LNCaP clone FGC (cell line): ENCODE measurements around the gene SYS1.

Experiments used
- DNase-seq: peaks from one replicate; pipeline ENCODE4 v3.0.0-alpha.2; 2011; ENCODE audit warnings: low read depth
- H3K4me3 ChIP-seq: 2 replicates; pipeline ENCODE4 v1.5.1; 2011; ENCODE audit warnings: mild to moderate bottlenecking, low read depth, low read length, control low read depth
- TF ChIP-seq, protein P1 (sequence below): IDR thresholded peaks from 2 replicates; pipeline ENCODE4 v1.5.1; 2012; ENCODE audit warnings: mild to moderate bottlenecking; ENCODE audit not compliant: control insufficient read depth, insufficient read depth; ENCODE audit errors: extremely low read depth

The SYS1 gene

GRCh38 chr20:45362804-45363610 lies at the start of gene SYS1:
TSS of gene SYS1 (plus strand) at chr20:45363156. CDS start at chr20:45363532, 376 bp downstream.
- H3K4me3 ChIP-seq: peak within 1 kb of the TSS; percentile 84
- peak; percentile 93 for DNase-seq
- TF ChIP-seq, protein P1, sequence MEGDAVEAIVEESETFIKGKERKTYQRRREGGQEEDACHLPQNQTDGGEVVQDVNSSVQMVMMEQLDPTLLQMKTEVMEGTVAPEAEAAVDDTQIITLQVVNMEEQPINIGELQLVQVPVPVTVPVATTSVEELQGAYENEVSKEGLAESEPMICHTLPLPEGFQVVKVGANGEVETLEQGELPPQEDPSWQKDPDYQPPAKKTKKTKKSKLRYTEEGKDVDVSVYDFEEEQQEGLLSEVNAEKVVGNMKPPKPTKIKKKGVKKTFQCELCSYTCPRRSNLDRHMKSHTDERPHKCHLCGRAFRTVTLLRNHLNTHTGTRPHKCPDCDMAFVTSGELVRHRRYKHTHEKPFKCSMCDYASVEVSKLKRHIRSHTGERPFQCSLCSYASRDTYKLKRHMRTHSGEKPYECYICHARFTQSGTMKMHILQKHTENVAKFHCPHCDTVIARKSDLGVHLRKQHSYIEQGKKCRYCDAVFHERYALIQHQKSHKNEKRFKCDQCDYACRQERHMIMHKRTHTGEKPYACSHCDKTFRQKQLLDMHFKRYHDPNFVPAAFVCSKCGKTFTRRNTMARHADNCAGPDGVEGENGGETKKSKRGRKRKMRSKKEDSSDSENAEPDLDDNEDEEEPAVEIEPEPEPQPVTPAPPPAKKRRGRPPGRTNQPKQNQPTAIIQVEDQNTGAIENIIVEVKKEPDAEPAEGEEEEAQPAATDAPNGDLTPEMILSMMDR: peak; percentile 89

GRCh38 chr20:45313943-45314342 lies 49.0 kb upstream of the SYS1 start:
- TF ChIP-seq, protein P1: no peak
- no peak for DNase-seq
- no peak overlapping the region for H3K4me3 ChIP-seq

DNA sequence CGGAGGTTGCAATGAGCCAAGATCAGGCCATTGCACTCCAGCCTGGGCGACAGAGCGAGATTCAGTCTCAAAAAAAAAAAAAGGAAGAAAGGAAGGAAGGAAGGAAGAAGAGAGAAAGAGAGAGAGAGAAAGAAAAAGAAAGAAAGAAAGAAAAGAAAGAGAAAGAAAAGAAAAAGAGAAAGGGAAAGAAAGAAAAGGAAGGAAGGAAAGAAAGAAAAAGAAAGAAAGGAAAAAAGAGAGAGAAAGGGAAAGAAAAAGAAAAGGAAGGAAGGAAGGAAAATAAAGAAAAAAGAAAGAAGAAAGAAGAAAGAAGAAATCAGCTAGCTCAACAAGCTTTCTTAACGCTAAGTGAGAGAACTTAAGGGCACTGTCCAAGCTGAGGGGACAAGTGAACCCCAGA lies 47.3 kb upstream of the SYS1 start:
- DNase-seq: no peak
- TF ChIP-seq, protein P1: no peak
- H3K4me3 ChIP-seq: no peak overlapping the region

DNA sequence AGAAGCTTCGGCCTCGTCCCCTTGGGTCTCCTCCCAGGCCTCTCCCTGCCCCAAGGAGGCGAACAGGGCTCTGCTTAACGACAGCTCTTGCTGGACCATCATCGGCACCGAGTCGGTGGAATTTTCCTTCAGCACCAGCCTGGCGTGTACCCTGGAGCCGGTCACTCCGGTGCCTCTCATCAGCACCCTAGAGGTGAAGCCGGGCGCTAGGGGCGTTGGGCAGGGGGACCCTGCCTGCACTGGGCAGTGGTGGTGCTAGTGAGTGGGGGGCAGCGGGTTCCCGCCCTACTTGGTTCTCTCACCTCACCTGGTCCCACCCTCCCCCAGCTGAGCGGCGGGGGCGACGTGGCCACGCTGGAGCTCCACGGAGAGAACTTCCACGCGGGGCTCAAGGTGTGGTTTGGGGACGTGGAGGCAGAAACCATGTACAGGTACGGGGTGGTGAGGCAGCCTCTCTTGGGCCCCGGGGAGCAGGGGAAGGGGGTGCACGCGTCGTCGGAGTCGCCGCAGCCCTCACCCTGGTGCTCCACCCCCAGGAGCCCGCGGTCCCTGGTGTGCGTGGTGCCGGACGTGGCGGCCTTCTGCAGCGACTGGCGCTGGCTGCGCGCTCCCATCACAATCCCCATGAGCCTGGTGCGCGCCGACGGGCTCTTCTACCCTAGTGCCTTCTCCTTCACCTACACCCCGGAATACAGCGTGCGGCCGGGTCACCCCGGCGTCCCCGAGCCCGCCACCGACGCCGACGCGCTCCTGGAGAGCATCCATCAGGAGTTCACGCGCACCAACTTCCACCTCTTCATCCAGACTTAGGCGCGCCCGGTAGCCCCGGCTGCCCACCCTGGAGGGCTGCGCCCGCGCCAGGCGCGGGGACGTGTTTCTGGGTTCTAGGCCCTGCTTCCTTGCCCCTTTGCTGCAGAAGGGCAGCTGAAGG lies 46.5 kb upstream of the SYS1 start:
- H3K4me3 ChIP-seq: no peak overlapping the region
- TF ChIP-seq, protein P1: no peak
- no peak for DNase-seq

DNA sequence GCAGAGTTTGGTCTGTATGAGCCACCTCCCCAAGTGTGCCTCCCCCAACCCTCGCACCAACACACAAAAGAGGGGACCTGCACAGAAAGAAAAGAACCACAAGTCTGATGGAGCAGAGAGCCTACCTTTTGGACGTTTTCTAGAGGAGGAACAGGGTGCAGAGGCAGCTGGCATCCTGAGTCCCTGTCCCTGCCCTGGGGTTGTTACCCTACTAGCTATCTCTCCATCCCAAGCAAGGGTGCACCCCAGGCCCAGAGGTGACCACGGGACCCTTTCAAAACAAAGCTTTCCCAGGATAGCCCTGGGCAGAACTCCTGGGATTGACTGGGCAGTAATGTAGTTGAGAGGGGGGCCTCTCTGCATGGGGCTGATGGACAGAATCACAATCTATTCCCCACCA lies 45.1 kb upstream of the SYS1 start:
- DNase-seq: no peak
- H3K4me3 ChIP-seq: no peak overlapping the region
- TF ChIP-seq, protein P1: no peak

DNA sequence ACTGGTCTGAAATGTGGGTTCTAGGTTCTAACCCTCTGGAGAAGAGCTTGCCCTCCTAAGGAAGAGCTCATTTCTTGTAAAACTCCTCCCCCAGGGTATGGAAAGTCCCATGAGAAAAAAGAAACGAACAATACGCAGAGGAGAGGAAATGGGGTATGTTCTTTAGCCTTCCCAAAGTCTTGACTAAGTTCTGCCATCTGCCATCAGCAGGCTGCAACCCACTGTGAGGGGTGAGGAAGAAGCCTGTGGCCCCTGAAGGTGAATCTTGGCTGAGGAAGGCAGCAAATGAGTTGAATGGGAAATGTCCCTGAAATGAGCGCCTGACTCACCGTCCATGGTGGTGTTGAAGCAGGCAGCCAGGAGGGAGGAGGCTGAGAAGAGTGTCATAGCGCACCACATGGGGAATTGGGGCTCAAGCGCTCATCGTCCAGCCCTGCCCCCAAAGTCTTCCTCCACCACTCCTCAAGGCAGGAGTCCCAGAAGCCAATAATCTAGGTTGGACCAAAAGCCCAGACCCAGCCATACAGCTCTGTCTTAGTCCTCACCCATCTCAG lies 44.5 kb upstream of the SYS1 start:
- DNase-seq: no peak
- H3K4me3 ChIP-seq: no peak overlapping the region
- TF ChIP-seq, protein P1: no peak
